ENCODE measurements around the gene HOMER2. TPM values are rescaled to one million over a fixed set of nuclear protein-coding genes. Genes with fewer than 3 reads are reported as not detected.

The HOMER2 gene
- total and polyA plus RNA-seq, 9 of the 15 experiments (the other 6 are each of a cell fraction or from before 2014, with no cell fraction given): 0.13 to 0.47 (median 0.29) TPM; not detected in 1

GRCh38 chr15:82969353-82969752, 16.8 kb upstream of the HOMER2 start:
- Histone ChIP-seq H3K9ac (ENCODE audit: insufficient read depth in 1 of 2, low read depth in 2 of 2, low read length in 2 of 2) (no peak overlapping the region), H3K27ac (ENCODE audit: extremely low read depth, low read depth, low read length) (no peak overlapping the region), H2AFZ (ENCODE audit: low read depth, low read length) (no peak overlapping the region), H3K4me2 (ENCODE audit: insufficient read depth, low read length) (no peak overlapping the region), H3K9me1 (ENCODE audit: control insufficient read depth, insufficient read depth, low read length) (no peaks in the 10 kb centered on the region), H3K36me3 (ENCODE audit: control insufficient read depth, insufficient read depth, low read length) (no peaks in the 10 kb centered on the region), H3K79me2 (ENCODE audit: control insufficient read depth, insufficient read depth, low read length) (no peaks in the 10 kb centered on the region), H3K27me3 (ENCODE audit: control insufficient read depth in 2 of 2, insufficient read depth in 2 of 2, low read length in 2 of 2) (peaks cover 6 to 14% of the 10 kb centered on the region in 2 experiments; a peak in 4 of 5 replicates), H4K20me1 (replicated peaks; ENCODE audit: control insufficient read depth, insufficient read depth, low read length) (no peaks in the 10 kb centered on the region), H3K9me3 (replicated peaks; ENCODE audit: control insufficient read depth, insufficient read depth, low read depth, low read length) (no peaks in the 10 kb centered on the region), H3K4me1 (replicated peaks in 1 of 2; ENCODE audit: control insufficient read depth in 2 of 2, insufficient read depth in 2 of 2, low read length in 2 of 2) (no peaks in the 10 kb centered on the region), H3K4me3 (no peak overlapping the region)
- BruUV-seq (replicated peaks): no TSS peak
- ChIA-PET POLR2A (interaction anchor here (1.1 to 1.6 kb wide), 2 partner anchors 8 to 17 kb away, joined by 3 to 5 read pairs; partner anchors contain the start of gene RAMAC), CTCF (ENCODE audit: low intra/inter-chr PET ratio) (no interaction called here)
- FAIRE-seq (no peak), DNase-seq (ENCODE audit: extremely low read depth in 1 of 4, low spot score in 3 of 4) (no peak), ATAC-seq (no peak)
- intact Hi-C loops (cut with micrococcal nuclease): no loop called here
- in situ Hi-C loops (cut with MboI): no loop called here
- WGBS (ENCODE audit: insufficient coverage, low coverage, missing lambda C conversion rate): 11% methylated on average over 7 of the region's 7 CpGs
- no peak for TF ChIP-seq ZC3H11A (IDR thresholded peaks at IDR 0.05; ENCODE audit: low read depth, low read length)
- TF ChIP-seq ELF4 (CRISPR knock-in tag; IDR thresholded peaks at IDR 0.05): no peak
- no peak for TF ChIP-seq TRIM28 (IDR thresholded peaks at IDR 0.05)
- no peak for TF ChIP-seq BRF1 (IDR thresholded peaks at IDR 0.05; ENCODE audit: borderline replicate concordance, extremely low read depth, insufficient read length)
- no peak for TF ChIP-seq BRD9 (IDR thresholded peaks at IDR 0.05; ENCODE audit: low read depth, partially characterized antibody)
- TF ChIP-seq GTF2F1 (IDR thresholded peaks at IDR 0.05; ENCODE audit: low read depth, low read length): no peak
- no peak for TF ChIP-seq ELK1 (CRISPR knock-in tag; IDR thresholded peaks at IDR 0.05)
- TF ChIP-seq ZNF764 (CRISPR knock-in tag; IDR thresholded peaks at IDR 0.05; ENCODE audit: low read depth): no peak

Measured in K562 (cell line).